ENCODE results near the gene MEI4. TPM values are rescaled to one million over a fixed set of nuclear protein-coding genes. Genes with fewer than 3 reads are reported as not detected.

Gene MEI4
- total and polyA plus RNA-seq, 4 donors: not detected

DNA sequence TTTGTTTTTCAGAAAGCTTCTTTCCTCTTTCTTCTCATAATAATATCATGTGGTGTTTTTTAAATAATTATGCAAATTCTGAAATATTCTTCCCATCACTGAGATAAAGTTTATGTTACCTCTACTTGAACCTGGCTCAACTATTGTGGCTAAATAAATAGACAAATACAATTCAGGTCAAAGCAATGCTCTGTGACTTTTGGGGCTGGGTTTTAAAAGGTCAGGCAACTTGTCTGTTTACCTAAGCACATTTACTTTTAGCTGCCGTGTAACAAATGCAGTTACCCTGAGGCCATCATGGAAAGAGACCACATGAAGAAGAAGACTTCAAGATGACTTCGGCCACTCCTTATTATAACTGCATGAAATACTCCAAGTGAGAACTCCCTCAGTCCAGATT is 33.7 kb upstream of the MEI4 start:
- Histone ChIP-seq H3K9ac (ENCODE audit: insufficient read depth in 1 of 2, low read length in 2 of 2) (no peak overlapping the region), H3K27me3 (ENCODE audit: control insufficient read depth in 3 of 3, insufficient read depth in 3 of 3, low read length in 2 of 3) (no peaks in the 10 kb centered on the region), H3K27ac (ENCODE audit: low read depth in 1 of 2, low read length in 1 of 2) (no peak overlapping the region), H3K4me1 (ENCODE audit: control insufficient read depth in 5 of 5, insufficient read depth in 5 of 5, low read length in 5 of 5) (peaks cover 0 to 2% (median 0%) of the 10 kb centered on the region in 5 donors), H3K9me3 (ENCODE audit: control insufficient read depth in 4 of 4, insufficient read depth in 3 of 4, low read length in 3 of 4) (peaks cover 0 to 4% (median under 1%) of the 10 kb centered on the region in 4 donors), H3K36me3 (ENCODE audit: control insufficient read depth in 4 of 4, insufficient read depth in 4 of 4, low read length in 4 of 4) (no peaks in the 10 kb centered on the region), H3K4me3 (no peak overlapping the region)
- no peak for DNase-seq
- TF ChIP-seq, protein P1, sequence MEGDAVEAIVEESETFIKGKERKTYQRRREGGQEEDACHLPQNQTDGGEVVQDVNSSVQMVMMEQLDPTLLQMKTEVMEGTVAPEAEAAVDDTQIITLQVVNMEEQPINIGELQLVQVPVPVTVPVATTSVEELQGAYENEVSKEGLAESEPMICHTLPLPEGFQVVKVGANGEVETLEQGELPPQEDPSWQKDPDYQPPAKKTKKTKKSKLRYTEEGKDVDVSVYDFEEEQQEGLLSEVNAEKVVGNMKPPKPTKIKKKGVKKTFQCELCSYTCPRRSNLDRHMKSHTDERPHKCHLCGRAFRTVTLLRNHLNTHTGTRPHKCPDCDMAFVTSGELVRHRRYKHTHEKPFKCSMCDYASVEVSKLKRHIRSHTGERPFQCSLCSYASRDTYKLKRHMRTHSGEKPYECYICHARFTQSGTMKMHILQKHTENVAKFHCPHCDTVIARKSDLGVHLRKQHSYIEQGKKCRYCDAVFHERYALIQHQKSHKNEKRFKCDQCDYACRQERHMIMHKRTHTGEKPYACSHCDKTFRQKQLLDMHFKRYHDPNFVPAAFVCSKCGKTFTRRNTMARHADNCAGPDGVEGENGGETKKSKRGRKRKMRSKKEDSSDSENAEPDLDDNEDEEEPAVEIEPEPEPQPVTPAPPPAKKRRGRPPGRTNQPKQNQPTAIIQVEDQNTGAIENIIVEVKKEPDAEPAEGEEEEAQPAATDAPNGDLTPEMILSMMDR (IDR thresholded peaks at IDR 0.05; ENCODE audit: control extremely low read depth, extremely low read depth): no peak
- ATAC-seq (ENCODE audit: insufficient read depth, low FRiP score): no peak
- whole genome bisulfite sequencing, 2 donors: 64 to 73% methylated on average over 2 of the region's 2 CpGs

DNA sequence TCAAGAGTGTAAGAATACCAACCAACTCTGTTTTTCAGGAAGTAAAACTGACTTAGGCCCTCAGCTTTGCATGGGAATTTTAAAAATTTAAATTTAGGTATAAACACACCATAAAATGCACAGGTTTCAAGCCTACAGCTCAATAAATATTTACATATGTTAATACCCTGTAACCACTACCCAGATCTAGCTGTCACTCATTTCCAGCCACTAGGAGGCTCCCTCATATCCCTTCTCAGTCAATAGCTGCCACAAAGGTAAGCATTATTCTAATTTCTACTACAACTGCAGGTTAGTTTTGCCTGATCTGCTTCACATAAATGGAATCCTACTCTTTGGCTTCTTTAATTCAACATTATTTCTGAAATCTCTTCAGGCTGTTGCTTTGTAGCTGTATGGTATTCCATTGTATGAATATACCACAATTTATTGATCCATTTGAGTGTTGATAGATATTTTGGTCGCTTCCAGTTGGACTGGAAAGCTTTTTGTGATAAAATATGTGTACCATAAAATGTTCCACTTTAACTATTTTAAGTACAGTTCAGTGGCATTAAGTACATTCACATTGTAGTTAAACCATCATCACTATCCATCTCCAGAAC is 32.5 kb upstream of the MEI4 start:
- Histone ChIP-seq H3K4me3 (no peak overlapping the region), H3K9ac (ENCODE audit: insufficient read depth in 1 of 2, low read length in 2 of 2) (no peak overlapping the region), H3K27me3 (ENCODE audit: control insufficient read depth in 3 of 3, insufficient read depth in 3 of 3, low read length in 2 of 3) (no peaks in the 10 kb centered on the region), H3K27ac (ENCODE audit: low read depth in 1 of 2, low read length in 1 of 2) (no peak overlapping the region), H3K4me1 (ENCODE audit: control insufficient read depth in 5 of 5, insufficient read depth in 5 of 5, low read length in 5 of 5) (peaks cover 0 to 9% (median 0%) of the 10 kb centered on the region in 5 donors), H3K9me3 (ENCODE audit: control insufficient read depth in 4 of 4, insufficient read depth in 3 of 4, low read length in 3 of 4) (peaks cover 0 to 4% (median under 1%) of the 10 kb centered on the region in 4 donors), H3K36me3 (ENCODE audit: control insufficient read depth in 4 of 4, insufficient read depth in 4 of 4, low read length in 4 of 4) (no peaks in the 10 kb centered on the region)
- DNase-seq: peak in 1 of 3 donors; percentile 14
- peak; percentile 62 for ATAC-seq (ENCODE audit: insufficient read depth, low FRiP score)
- TF ChIP-seq, protein P1 (IDR thresholded peaks at IDR 0.05; ENCODE audit: control extremely low read depth, extremely low read depth): no peak
- WGBS, 2 donors: 77 to 87% methylated on average over 1 of the region's 1 CpG

DNA sequence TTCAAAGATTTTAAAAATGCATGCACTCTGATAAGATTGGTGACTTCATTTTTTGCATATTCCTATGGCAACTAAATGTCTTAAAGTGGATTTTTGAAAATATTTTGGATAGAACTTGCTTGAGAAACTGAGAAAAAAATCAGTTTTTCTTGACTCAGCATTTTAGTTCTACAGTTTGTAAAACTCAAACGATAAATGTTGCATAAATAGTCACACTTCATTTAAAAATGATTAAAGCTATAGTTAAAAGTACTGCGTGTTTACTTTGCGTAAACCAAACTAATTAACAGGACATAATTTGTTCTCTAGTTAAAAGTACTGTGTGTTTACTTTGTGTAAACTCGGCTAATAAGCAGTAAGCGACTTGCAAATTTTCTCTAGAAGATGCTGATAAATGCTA is 28.3 kb upstream of the MEI4 start:
- ATAC-seq (ENCODE audit: insufficient read depth, low FRiP score) (no peak), DNase-seq (peak in 2 of 3 donors; percentile 78 to 79)

More for the DNA sequence above, 28.3 kb upstream of the MEI4 start:
- H3K9ac ChIP-seq (ENCODE audit: insufficient read depth in 1 of 2, low read length in 2 of 2): no peak overlapping the region
- H3K4me3 ChIP-seq: no peak overlapping the region
- H3K9me3 ChIP-seq (ENCODE audit: control insufficient read depth in 4 of 4, insufficient read depth in 3 of 4, low read length in 3 of 4): no peaks in the 10 kb centered on the region
- 69 to 75% methylated on average over 5 of the region's 5 CpGs for WGBS, 2 donors
- peaks cover 0 to 11% (median 0%) of the 10 kb centered on the region in 5 donors for H3K4me1 ChIP-seq (ENCODE audit: control insufficient read depth in 5 of 5, insufficient read depth in 5 of 5, low read length in 5 of 5)
- no peaks in the 10 kb centered on the region for H3K27me3 ChIP-seq (ENCODE audit: control insufficient read depth in 3 of 3, insufficient read depth in 3 of 3, low read length in 2 of 3)
- TF ChIP-seq, protein P1 (IDR thresholded peaks at IDR 0.05; ENCODE audit: control extremely low read depth, extremely low read depth): no peak
- no peak overlapping the region for H3K27ac ChIP-seq (ENCODE audit: low read depth in 1 of 2, low read length in 1 of 2)
- H3K36me3 ChIP-seq (ENCODE audit: control insufficient read depth in 4 of 4, insufficient read depth in 4 of 4, low read length in 4 of 4): no peaks in the 10 kb centered on the region

All from lung (tissue), 12 donors.